AG08395 (cell line): Measurements from ENCODE around the gene ELN.

Experiments used
- DNase-seq: peaks from one replicate; pipeline ENCODE4 v3.0.0; 2012; ENCODE audit warnings: mixed read lengths, low spot score

The ELN gene

GRCh38 chr7:74093671-74094223 is 65.8 kb downstream of the ELN start:
- DNase-seq, result no peak

DNA sequence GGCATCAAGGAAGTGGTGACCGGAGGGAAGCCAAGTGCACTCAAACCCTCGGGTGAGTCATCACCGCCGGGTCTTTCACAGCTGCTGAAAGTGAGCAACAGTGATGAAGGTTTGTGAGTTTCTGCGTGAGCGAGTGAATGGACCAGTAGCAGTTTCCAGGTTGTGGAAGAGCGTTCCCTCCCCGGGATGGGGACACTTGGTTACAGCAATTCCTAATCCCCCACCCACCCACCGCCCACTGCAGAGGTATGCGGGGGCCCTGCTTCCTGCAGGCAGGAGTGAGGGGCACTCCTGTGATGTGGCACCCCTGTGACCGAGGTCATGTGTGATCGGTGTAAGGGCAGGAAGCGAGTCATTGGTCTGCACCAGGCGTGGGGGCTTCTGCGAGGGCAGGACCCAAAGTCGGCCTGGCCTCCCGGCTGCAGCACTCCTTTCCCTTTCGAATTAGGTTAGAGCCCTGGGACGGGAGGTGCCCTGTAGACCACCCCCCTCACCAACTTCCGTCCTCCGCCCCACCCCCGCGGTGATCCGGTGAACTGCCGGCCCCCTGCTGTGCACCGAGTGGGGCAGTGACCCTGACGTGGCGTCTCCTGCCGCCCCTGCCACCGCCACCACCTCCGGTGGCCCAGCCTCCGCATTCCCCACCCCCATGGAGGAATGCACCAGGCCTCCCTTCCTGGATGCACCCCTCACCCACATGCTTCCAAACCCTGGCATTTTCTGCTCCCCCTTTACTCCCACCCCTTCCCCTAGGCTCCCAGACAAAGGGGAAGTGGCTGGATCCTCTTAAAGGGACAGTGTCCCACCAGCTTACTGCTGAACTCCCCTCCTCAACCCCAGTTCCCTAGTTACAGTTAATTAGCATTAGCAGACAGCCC is 66.5 kb downstream of the ELN start:
- peak; percentile 95 for DNase-seq

- DNase-seq, result no peak
Measured at GRCh38 chr7:74095135-74095534, 67.2 kb downstream of the ELN start.

- DNase-seq, result peak; percentile 97
Measured at GRCh38 chr7:74097937-74098614, 70.1 kb downstream of the ELN start.

GRCh38 chr7:74099031-74099430 is 71.1 kb downstream of the ELN start:
- DNase-seq, result no peak

DNA sequence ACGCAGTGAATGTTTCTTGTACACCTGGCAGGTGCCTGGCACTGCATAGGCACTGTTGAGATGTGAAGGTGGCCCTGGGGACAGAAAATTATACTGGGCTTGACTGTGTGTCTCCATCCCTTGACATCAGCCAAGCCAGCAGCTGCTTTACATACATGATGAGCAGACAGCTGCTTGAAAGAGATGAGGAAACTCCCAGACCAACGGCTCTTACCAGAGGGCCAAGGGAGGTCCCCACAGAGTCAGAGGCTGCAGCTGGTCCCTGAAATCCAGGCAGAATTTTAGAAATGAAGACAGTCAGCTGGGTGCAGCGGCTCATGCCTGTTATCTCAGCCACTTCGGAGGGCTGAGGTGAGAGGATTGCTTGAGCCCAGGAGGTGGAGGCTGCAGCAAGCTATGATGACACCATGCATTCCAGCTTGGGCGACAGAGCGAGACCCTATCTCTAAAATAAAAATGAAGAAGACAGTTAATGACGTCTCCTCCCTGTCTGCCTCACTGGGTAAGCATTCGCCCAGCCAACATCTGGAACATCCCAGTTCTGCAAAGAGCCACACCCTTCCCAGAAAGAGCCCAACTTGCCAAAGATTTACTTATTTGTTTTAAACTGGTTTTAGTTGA is 73.2 kb downstream of the ELN start:
- DNase-seq, result peak; percentile 65

GRCh38 chr7:74103219-74103772 is 75.3 kb downstream of the ELN start:
- no peak for DNase-seq

DNA sequence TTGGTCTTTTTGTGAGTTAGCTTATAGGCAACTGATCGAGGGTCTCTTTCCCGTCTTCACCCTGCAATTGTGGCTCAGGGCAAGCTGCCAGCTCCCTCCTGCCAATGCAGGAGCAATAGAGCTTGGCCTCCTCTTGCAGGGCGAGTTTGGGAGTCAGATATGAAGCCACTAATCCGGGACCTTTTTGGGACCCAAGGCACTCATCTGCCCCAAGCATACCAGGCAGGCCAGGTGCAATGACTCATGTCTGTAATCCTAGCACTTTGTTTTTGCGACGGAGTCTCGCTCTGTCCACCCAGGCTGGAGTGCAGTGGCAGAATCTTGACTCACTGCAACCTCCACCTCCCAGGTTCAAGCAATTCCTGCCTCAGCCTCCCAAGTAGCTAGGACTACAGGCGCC is 76.7 kb downstream of the ELN start:
- DNase-seq, result no peak

DNA sequence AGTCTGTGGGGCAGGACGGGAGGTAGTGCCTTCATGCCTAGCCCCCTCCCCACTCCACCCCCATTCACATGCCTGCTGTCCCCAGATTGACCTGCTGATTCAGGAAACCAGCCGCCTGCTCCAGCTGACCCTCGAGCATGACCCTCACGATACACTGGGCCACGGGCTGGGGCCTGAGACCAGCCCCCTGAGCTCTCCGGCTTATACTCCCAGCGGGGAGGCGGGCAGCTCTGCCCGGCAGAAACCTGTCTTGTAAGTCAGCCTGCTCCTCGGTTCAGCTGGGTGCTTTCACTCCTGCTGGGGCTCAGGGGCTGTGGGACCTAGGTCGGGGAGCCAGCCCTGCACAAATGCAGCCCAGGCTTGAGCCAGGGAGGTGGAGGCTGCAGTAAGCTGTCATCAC is 78.0 kb downstream of the ELN start:
- DNase-seq, result no peak

- no peak for DNase-seq
Measured at GRCh38 chr7:74106846-74107245, 78.9 kb downstream of the ELN start.

DNA sequence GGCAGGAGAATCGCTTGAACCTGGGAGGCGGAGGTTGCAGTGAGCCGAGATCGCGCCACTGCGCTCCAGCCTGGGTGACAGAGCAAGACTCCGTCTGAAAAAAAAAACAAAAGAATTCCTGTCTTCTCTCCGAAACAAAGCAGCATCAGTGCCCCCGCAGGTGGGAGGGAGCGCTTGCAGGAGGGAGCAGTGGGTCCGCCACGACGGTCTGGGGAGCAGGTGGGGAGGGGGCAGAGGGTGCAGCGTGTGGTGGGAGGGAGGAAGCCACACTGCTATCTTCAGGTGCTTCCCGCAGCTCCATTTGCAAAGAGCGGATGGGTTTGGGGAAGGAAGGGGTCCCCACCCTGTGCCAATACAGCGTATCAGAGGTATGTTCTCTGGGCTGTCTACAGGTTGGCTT is 87.4 kb downstream of the ELN start:
- no peak for DNase-seq

DNA sequence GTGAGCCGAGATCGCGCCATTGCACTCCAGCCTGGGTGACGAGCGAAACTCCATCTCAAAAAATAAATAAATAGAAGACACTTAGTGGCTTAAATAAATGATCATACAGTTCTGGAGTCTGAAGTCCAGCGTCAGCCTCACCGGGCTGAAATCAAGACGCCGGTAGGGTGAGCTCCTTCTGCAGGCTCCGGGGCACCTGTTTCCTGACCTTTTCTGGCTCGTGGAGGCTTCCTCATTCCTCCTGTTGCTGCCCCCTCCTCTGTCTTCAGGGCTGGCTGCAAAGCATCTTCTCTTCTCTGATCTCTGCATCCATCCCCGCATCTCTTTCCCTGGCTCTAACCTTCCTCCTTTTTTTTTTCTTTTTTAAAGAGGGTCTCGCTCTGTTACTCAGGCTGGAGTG is 88.4 kb downstream of the ELN start:
- no peak for DNase-seq
